Stomach smooth muscle (tissue), 2 donors: Measurements from ENCODE around the gene S100A6.

Experiments used
- H3K27ac ChIP-seq: one replicate; pipeline ENCODE4 v1.7.0; 2013; ENCODE audit warnings: mild to moderate bottlenecking, low read length, inconsistent platforms
- H3K27me3 ChIP-seq, 2 donors: one replicate each; pipeline ENCODE4 v1.7.0; 2013; ENCODE audit warnings: low read length in 2 of 2; ENCODE audit not compliant: insufficient read depth in 2 of 2, control insufficient read depth in 1 of 2
- H3K36me3 ChIP-seq, 2 donors: one replicate each; pipeline ENCODE4 v1.7.0; 2013; ENCODE audit warnings: low read length in 2 of 2; ENCODE audit not compliant: control insufficient read depth in 2 of 2, insufficient read depth in 2 of 2
- H3K4me1 ChIP-seq: one replicate; pipeline ENCODE4 v1.7.0; 2013; ENCODE audit warnings: low read length; ENCODE audit not compliant: control insufficient read depth, insufficient read depth
- H3K4me3 ChIP-seq, 2 donors: one replicate each; pipeline ENCODE4 v1.7.0; 2013; ENCODE audit warnings: low read length in 2 of 2
- H3K9ac ChIP-seq, 2 donors: one replicate each; pipeline ENCODE4 v1.7.0; 2013; ENCODE audit warnings: low read length in 2 of 2, mild to moderate bottlenecking in 1 of 2
- H3K9me3 ChIP-seq, 2 donors: one replicate each; pipeline ENCODE4 v1.7.0; 2013; ENCODE audit warnings: low read length in 2 of 2; ENCODE audit not compliant: control insufficient read depth in 2 of 2
- donor health status: healthy.
- donor health status: Pancreatic carcinoma.

Gene S100A6

GRCh38 chr1:153550827-153551500 is 15.2 kb upstream of the S100A6 start:
- H3K4me3 ChIP-seq: peak overlapping the region in 1 of 2 donors; percentile 15
- H3K27ac ChIP-seq: no peak overlapping the region
- H3K9me3 ChIP-seq: no peaks in the 10 kb centered on the region
- H3K27me3 ChIP-seq: no peaks in the 10 kb centered on the region
- H3K9ac ChIP-seq: no peak overlapping the region
- H3K36me3 ChIP-seq: no peaks in the 10 kb centered on the region
- H3K4me1 ChIP-seq: peaks cover 52% of the 10 kb centered on the region

- H3K9me3 ChIP-seq: no peaks in the 10 kb centered on the region
- no peak overlapping the region for H3K27ac ChIP-seq
- peaks cover 58% of the 10 kb centered on the region for H3K4me1 ChIP-seq
- H3K9ac ChIP-seq: no peak overlapping the region
- peak overlapping the region in 1 of 2 donors; percentile 15 for H3K4me3 ChIP-seq
- no peaks in the 10 kb centered on the region for H3K27me3 ChIP-seq
- H3K36me3 ChIP-seq: no peaks in the 10 kb centered on the region
Measured at GRCh38 chr1:153550398-153550758, 14.6 kb upstream of the S100A6 start.

- peaks cover 63% of the 10 kb centered on the region for H3K4me1 ChIP-seq
- H3K36me3 ChIP-seq: no peaks in the 10 kb centered on the region
- no peaks in the 10 kb centered on the region for H3K9me3 ChIP-seq
- peak overlapping the region; percentile 46 for H3K27ac ChIP-seq
- H3K9ac ChIP-seq: no peak overlapping the region
- no peak overlapping the region for H3K4me3 ChIP-seq
- no peaks in the 10 kb centered on the region for H3K27me3 ChIP-seq
Measured at GRCh38 chr1:153549741-153550397, 14.1 kb upstream of the S100A6 start.

- H3K9ac ChIP-seq: peak within 1 kb of the TSS in 1 of 2 donors; percentile 21
- H3K4me3 ChIP-seq: no peak within 1 kb of the TSS
- H3K4me1 ChIP-seq: peaks cover 64% of the 10 kb centered on the region
- H3K9me3 ChIP-seq: no peaks in the 10 kb centered on the region
- H3K27ac ChIP-seq: peak within 1 kb of the TSS; percentile 46
- no peaks in the 10 kb centered on the region for H3K36me3 ChIP-seq
- H3K27me3 ChIP-seq: no peaks in the 10 kb centered on the region
Measured at GRCh38 chr1:153548722-153549688, 13.2 kb upstream of the S100A6 start, which contains the start of gene S100A3. Gene S100A3 (minus strand): TSS chr1:153549258. CDS start chr1:153548485, 773 bp downstream.

- H3K9ac ChIP-seq: no peak overlapping the region
- peak overlapping the region in 1 of 2 donors; percentile 22 for H3K4me3 ChIP-seq
- no peaks in the 10 kb centered on the region for H3K9me3 ChIP-seq
- no peak overlapping the region for H3K27ac ChIP-seq
- no peaks in the 10 kb centered on the region for H3K36me3 ChIP-seq
- no peaks in the 10 kb centered on the region for H3K27me3 ChIP-seq
- peaks cover 61% of the 10 kb centered on the region for H3K4me1 ChIP-seq
Measured at GRCh38 chr1:153547560-153548551, 12.1 kb upstream of the S100A6 start.

- Histone ChIP-seq H3K9me3 (no peaks in the 10 kb centered on the region), H3K4me1 (peaks cover 63% of the 10 kb centered on the region), H3K27ac (no peak overlapping the region), H3K27me3 (no peaks in the 10 kb centered on the region), H3K9ac (no peak overlapping the region), H3K4me3 (peak overlapping the region in 1 of 2 donors; percentile 29), H3K36me3 (no peaks in the 10 kb centered on the region)
Measured at GRCh38 chr1:153546796-153547559, 11.2 kb upstream of the S100A6 start.

- no peak overlapping the region for H3K9ac ChIP-seq
- H3K4me3 ChIP-seq: peak overlapping the region in 1 of 2 donors; percentile 29
- H3K36me3 ChIP-seq: no peaks in the 10 kb centered on the region
- no peaks in the 10 kb centered on the region for H3K27me3 ChIP-seq
- H3K9me3 ChIP-seq: no peaks in the 10 kb centered on the region
- H3K4me1 ChIP-seq: peaks cover 65% of the 10 kb centered on the region
- H3K27ac ChIP-seq: no peak overlapping the region
Measured at GRCh38 chr1:153546371-153546770, 10.6 kb upstream of the S100A6 start.

- Histone ChIP-seq H3K9me3 (no peaks in the 10 kb centered on the region), H3K27ac (peak within 1 kb of the TSS; percentile 49), H3K9ac (peak within 1 kb of the TSS; percentile 10 to 62)
Measured at GRCh38 chr1:153545067-153546055, 9.6 kb upstream of the S100A6 start, which contains the start of gene S100A4. Gene S100A4 (minus strand): TSS chr1:153545806. CDS start chr1:153544794, 1,012 bp downstream.

More at GRCh38 chr1:153545067-153546055, 9.6 kb upstream of the S100A6 start, which contains the start of gene S100A4:
- Histone ChIP-seq H3K4me3 (peak within 1 kb of the TSS; percentile 2 to 76), H3K27me3 (no peaks in the 10 kb centered on the region), H3K4me1 (peaks cover 68% of the 10 kb centered on the region), H3K36me3 (no peaks in the 10 kb centered on the region)
